GM12873 (cell line): ENCODE measurements around the gene AKAP6.

Experiments used
- TF ChIP-seq, protein P1 (sequence below): IDR thresholded peaks from 2 replicates; pipeline ENCODE4 v1.5.1; 2012; ENCODE audit warnings: low read depth, mild to moderate bottlenecking, moderate library complexity, low read length, control low read depth; ENCODE audit not compliant: insufficient read depth; ENCODE audit errors: missing control alignments

The AKAP6 gene

DNA sequence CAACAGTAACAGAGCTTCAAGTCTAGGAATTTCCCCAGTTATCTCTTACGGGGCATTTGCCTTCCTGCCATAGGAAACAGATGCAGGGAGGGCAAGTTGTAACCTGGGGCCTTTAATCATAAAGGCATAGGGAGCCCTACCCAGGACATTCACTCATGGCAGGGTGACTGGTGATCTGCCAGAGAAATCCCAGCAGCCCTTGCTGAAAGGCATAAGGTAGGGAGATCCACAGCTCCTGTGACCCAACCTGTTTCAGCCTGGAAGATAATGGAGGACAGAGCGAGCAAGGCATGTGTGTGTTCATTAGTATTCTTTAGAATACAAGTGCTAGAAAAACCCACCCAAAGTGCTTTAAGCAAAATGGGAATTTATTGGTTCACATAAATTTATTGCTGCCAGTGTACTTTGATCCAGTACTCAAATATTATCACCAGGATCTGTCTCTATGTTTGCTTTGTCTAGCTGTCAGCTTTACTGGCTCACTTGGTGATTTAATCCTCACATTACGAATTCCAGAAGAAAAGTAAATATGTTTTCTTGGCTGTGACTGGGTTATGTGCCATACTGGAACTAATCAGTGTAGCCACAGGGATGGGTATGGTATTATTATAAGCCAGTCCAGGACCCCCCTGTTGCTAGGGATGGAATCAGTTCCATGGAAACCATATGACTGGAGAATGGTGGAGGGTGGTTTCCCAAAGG, 21.1 kb upstream of the AKAP6 start:
- TF ChIP-seq, protein P1, sequence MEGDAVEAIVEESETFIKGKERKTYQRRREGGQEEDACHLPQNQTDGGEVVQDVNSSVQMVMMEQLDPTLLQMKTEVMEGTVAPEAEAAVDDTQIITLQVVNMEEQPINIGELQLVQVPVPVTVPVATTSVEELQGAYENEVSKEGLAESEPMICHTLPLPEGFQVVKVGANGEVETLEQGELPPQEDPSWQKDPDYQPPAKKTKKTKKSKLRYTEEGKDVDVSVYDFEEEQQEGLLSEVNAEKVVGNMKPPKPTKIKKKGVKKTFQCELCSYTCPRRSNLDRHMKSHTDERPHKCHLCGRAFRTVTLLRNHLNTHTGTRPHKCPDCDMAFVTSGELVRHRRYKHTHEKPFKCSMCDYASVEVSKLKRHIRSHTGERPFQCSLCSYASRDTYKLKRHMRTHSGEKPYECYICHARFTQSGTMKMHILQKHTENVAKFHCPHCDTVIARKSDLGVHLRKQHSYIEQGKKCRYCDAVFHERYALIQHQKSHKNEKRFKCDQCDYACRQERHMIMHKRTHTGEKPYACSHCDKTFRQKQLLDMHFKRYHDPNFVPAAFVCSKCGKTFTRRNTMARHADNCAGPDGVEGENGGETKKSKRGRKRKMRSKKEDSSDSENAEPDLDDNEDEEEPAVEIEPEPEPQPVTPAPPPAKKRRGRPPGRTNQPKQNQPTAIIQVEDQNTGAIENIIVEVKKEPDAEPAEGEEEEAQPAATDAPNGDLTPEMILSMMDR: no peak

DNA sequence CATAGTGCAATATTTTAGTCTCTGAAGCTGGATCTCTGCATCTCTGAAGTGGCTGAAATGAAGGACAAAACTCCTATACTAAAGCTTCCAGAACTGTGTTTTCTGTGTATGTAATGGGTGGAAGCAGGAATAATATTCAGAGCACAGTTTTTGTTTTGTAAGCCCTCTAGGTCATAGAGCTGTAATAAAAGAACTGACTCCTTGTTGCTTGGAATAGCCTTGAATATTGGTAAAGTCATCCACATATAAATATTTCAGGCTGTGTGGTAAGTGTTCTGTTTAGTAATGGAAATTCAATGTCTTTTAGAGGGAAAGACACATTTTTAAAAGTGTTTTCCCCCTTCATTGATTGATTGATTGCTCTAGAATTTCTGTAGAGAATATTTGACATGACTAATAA, 18.2 kb upstream of the AKAP6 start:
- TF ChIP-seq, protein P1: no peak

DNA sequence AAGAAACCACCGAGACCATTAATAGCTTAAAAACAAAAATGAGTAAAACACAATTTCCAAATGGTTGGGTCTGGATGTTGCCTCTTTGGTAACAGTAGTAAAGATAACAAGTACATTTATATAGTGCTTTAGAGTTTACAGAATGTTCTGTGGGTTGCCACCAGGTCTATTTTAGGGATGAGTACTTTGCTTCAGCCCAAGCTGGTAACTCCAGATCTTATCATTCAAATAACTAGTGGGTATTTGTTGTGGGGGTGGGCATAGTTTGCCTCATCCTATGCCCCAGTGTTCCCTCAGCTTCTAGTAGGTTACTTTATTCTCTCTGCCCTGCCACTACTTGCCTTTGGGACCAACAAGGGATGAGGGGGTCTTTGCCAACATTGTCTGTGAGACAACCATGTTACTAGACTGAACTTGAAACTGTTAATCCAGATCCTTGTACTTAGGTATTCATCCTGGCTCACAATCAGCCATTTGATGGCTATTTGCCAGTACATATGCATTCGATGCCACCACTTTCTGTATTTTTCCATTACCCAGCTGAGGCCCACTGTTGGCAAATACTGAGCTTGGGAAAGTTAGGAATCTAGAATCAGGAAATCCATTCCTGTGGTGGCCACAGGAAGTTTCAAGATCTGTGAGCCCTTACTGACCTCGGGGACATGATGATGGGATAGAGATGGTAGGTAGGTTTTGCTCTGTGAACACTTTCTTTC, 17.6 kb upstream of the AKAP6 start:
- TF ChIP-seq, protein P1: no peak

DNA sequence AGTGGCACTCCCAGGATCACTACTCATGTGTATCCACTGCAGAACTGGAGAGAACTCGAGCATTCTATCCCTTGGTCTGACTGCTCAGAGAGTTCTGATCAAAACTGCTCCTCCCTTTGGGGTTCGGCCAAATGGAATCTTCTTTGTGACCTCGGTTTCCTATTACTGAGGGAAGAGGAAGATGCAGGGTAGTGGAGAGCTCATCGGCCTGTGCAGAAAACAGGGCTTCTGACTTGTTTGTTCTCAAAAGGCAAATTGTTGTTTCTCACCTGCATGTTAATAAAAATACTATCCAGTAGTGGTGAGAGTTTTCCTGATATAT, 17.1 kb upstream of the AKAP6 start:
- TF ChIP-seq, protein P1: no peak

DNA sequence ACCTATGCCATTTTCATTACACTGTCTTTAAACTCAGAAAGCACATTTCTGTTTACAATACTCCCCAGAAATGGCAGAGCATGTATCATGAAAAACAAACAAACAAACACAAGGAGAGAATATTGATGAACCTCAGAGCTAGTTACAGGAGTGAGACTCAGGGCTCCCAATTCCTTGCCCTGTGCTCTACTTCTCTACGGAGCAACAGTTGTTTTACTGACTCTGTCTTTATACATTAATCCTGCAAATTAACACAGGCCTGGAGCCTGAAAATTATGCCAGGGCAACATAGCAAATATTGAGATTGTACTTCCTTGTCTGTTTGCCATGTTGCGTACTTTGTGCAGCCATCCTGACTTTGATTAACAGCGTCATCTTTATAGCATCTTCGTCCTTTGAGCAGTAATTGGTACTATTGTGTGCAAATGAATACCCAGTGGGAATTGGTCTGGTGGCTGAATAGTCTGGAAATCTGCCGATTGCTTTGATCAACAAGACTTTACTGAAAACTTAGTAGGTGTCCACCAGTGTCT, 15.2 kb upstream of the AKAP6 start:
- TF ChIP-seq, protein P1: no peak

DNA sequence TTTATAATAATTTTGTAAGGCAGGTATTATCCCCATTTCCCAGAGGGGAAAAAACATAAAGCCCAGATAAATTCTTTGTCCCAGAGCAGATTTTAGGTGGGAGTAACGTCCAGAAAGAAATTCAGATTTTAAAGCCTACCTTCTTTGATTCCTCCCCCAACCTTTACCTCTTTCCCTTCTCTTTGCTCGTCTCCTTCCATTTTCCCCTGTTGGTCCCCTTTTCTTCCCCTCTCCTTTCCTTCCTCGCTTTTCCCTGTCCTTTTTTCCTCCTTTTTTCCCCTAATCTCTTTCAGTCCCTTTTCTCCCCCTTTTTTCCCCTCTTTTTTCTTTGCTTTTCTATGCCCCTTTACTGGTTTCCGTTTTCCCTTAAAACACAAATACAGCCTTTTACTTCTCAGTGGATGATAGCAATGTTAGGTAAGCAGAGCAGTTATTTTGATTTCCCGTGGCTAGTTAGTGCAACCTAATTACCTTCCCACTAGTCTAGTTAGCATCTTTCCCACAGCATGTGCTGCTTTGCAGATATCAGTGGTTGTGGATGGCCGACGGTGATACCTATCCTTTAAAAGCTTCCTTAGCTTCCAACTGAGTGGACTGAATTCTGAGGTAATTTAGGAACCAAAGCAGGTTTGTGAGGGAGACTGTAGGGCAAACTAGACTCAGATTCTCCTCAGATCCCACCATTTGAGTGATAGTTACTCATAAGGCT, 10.9 kb upstream of the AKAP6 start:
- TF ChIP-seq, protein P1: no peak

DNA sequence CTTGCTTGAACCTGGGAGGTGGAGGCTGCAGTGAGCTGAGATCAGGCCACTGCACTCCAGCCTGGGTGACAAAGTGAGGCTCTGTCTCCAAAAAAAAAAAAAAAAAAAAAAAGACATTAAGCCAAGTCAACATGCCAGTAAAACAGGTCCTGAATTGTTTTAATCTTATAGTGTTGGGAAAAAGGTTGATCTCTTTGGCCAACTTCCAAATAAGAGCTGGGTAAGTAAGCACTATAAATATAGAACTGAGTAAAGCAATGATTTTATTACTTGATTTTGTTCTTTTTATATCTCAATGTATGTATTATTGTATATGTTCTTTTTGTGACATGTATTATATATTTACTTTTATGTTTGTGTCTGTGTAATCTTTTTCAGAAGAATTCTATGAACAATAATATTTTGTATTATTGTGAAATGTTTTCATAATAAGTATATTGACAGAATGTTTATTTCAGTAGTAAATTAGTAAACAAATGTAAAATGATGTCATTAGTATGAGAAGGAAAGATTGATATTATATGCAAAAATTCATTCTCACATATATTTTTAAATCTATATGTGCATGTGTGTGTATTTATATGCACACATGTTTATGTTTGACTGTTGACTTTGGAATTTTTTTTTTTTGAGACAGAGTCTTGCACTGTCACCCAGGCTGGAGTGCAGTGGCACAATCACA, 9.6 kb upstream of the AKAP6 start:
- TF ChIP-seq, protein P1: no peak
